Stimulated activated CD4-positive, alpha-beta T cell treated with anti-CD3 and anti-CD28 coated beads, TNF-alpha, amount 100 ng/mL, for 4 hours (primary cell): ENCODE measurements around the gene ETFA.

Experiments
- DNase-seq, 3 experiments: peaks; one replicate each; pipeline ENCODE4 v3.0.0-alpha.2; 2020; ENCODE audit warnings: low read depth in 3 of 3

Gene ETFA

DNA sequence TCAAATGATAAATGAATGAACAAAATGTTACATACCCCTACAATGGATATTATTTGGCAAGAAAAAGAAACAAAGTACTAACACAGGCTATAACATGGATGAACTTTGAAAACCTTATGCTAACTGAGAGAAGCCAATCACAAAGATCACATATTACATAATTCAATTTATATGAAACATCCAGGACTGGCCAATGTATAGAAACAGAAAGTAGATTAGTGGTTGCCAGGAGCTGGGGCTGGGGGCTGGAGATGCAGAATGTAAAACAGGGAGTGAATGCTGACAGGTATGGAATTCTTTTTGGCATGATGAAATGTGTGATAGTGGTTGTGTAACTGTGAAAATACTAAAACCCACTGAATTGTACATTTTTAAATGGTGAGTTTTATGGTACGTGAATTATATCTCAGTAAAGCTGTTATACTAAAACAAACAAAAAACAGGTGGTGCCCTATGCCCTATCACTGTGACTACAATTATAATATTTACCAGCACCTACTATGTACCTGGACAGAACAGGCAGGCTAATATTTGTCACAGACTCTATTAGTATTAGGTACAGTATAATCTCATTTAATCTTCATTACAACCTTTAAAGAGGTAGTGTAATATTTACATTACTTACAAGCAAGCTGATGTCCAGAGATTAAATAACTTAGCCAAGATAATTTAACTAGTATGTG lies 90.0 kb downstream of the ETFA start:
- DNase-seq, result no peak

- DNase-seq, result no peak
Measured at GRCh38 chr15:76217882-76218217, 93.4 kb downstream of the ETFA start.

DNA sequence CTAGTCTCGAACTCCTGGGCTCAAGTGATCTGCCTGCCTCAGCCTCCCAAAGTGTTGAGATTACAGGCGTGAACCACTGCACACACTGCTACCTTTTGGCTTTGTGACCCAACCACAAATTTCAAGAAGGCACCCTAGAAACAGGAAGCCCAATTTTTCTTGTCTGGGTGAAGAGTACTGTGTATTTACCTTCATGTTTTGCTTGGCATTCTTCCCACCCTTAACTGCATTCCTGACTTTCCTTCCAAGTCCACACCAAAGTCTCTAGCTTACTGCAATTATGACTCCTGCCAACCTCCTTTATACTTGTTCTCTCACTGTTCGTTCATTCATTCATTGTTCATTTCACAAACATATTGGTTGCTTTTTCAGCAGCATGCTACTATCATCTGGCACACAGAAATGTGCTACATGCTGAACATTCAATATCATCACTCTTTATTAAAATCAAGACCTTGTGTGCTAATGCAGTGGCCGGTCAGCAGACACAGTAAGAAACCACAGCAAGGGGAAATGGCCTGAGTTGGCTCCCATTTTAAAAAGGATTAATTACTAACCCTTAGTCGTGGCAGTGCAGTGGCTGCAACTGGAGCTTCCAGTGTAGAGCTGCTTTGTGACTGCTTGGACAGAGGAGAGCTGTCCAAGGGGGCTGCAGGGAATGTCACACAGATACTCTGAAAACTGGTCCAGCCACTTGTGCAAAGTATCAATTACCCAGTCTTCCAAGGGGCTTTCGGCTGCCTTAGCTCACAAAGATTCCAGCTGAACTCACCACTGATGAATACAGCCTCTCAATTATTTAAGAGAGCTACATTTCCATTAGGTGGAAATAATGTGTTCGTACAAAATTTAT lies 94.0 kb downstream of the ETFA start:
- no peak for DNase-seq

- no peak for DNase-seq
Measured at GRCh38 chr15:76215634-76216033, 95.6 kb downstream of the ETFA start.

GRCh38 chr15:76209942-76210341 lies 101.3 kb downstream of the ETFA start:
- DNase-seq, result no peak

DNA sequence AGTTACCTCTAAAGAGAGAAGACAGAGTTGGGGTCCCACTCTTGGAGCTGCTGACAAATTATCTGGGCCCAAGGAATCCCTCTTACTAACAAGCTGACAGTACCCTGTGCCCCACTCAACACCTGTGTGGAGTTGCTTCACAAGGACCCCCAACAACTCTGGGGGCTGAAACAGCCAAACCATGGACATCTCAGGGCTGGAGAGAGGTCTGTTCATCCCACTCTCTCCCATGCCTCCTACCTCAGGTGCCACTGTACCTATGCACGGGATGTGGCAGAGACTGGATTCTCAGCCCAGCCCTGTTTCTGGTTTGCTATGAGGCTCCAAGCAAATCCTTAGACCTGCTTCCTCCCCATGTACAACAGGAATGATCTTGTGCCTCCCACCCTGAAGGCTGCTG lies 101.7 kb downstream of the ETFA start:
- DNase-seq, result no peak

- no peak for DNase-seq
Measured at GRCh38 chr15:76208786-76209424, 102.4 kb downstream of the ETFA start.

DNA sequence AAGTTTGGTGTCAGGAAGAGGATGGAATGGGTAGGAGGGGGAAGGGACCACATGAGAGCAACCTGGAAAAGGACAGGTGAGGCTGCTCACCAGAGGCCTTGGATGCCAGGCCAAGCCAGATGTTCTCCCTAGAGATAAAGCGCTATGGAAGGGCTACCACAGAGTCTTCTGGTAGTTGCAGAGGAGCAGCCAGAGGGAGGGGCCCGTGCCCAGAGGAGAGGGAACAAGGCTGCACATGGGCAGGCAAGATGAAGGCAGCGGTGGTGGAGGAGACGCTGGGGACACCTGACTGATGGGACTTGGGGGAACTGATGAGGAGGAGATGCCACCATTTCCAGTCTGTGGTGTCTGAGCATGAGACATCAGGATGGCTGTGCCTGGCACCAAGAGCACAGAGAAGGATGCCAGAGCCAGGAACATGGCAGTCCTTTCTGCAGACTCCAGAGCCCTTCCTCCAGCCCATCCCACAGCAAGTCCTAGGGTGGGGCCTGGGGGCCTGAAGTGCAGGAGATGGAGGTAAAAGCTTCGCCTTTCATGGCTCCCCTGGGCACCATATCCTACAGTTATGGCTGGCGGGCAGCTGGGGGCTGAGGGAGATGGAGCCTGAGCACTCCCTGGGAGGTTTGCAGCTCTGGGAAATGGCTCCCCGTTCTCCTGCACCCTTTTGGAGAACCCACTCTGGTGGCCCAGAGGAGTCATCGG lies 103.0 kb downstream of the ETFA start:
- no peak for DNase-seq

- DNase-seq, result no peak
Measured at GRCh38 chr15:76206325-76206976, 104.8 kb downstream of the ETFA start.

DNA sequence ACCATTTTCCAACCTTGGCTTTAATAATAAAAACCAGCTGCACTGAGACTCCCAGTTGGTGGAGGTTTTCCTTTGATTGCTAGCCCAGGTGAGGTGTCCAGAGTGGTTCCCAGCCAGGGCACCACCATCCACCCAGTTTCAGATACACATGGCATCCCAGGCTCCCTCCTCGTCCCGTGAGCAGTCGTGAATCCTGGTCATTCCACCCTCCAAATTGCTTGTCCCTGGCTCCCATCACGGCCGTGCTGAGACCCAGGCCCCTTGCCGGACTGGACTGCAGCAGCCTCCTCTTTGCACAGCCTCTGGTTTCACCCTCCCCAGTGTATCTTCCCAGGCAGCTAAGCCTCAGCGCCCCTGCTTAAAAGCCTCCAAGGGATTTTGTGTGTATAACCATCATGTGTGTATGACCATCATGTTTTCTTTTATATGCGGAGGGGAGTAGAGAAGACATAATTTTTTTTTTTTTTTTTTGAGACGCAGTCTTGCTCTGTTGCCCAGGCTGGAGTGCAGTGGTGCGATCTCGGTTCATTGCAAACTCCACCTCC lies 106.3 kb downstream of the ETFA start:
- no peak for DNase-seq

- no peak for DNase-seq
Measured at GRCh38 chr15:76204109-76204845, 107.0 kb downstream of the ETFA start.

DNA sequence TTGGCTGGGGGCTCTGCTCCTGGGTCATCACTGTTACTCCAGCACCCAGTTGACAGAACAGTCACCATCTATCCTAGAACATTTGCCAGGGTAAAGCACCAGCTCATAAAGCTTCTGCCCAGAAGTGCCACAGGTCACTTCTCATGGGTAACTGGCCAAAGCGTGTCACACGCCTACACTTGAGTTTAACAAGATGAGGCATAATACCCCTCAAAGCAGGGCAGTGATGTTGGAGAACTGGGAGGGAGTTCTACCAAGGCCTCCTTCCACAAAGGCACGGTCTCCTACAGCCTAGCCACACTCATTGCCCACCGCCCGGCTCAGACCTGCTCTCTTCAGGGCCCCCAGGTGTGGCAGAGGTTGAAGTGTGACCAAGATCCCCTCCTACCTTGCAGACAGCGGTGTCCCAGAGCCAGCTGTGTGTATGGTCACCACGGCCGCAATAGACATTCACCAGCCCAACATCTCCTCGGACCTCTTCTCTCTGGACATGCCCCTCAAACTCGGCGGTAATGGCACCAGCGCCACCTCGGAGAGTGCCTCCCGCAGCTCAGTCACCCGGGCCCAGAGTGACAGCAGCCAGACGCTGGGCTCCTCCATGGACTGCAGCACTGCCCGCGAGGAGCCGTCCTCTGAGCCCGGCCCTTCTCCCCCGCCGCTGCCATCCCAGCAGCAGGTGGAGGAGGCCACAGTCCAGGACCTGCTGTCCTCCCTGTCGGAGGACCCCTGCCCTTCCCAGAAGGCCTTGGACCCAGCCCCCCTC lies 107.7 kb downstream of the ETFA start:
- DNase-seq, result no peak

DNA sequence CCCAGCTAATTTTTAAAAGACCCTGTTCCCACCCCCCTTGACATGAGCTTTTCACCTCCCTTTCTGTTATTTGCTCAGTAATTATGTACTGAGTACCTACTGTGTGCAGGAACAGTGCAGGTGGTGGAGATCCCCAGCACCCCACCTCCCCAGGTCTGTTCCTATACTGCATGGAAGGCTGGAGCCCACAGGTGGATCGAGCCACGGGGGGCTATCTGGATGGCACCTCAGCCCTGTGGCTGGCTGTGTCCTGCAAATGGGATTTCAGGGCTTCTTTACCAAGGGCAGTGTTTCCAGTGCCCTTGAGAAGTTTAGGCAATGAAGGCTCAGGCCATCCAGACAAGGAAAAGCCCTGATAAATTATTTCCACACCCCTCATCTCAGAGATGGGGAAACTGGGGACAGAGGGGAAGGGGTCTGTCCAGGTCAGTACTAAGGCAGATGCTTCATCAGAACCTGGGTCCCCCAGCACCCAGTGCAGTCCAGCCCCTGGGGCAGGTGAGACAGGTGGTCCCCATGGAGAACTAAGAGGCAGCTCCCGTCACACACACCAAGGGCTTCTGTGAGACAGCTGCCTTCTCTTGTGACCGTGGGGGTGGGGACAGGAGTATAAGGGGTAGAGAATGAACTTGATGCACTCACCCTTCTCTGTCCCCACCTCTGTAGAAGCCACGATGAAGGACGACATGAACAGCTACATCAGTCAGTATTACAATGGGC lies 109.6 kb downstream of the ETFA start:
- no peak for DNase-seq

- DNase-seq, result no peak
Measured at GRCh38 chr15:76200641-76201105, 110.6 kb downstream of the ETFA start.

GRCh38 chr15:76200083-76200465 lies 111.2 kb downstream of the ETFA start:
- DNase-seq, result no peak

GRCh38 chr15:76199106-76200082 lies 111.9 kb downstream of the ETFA start:
- DNase-seq, result no peak

- no peak for DNase-seq
Measured at GRCh38 chr15:76198456-76199105, 112.7 kb downstream of the ETFA start.
